PC-9 (cell line): ENCODE measurements around the gene HTRA1.

ENCODE experiments used
- CTCF ChIP-seq: fragments of 200-600 bp; sonication (generic); conservative IDR thresholded peaks from 2 replicates; pipeline ENCODE4 v1.6.1; 2017; ENCODE audit warnings: mixed run types, antibody characterized with exemption, mild to moderate bottlenecking, moderate library complexity
- EZH2 ChIP-seq: fragments of 200-600 bp; sonication (generic); IDR thresholded peaks from 2 replicates; pipeline ENCODE4 v1.8.0; 2017; ENCODE audit warnings: antibody characterized with exemption, low read depth

- TF ChIP-seq EZH2 (no peak), CTCF (no peak)
Observed at GRCh38 chr10:122422266-122422989, 38.9 kb upstream of the HTRA1 start.
